Measurements from ENCODE around the gene TCAF1.

The TCAF1 gene, protein sequence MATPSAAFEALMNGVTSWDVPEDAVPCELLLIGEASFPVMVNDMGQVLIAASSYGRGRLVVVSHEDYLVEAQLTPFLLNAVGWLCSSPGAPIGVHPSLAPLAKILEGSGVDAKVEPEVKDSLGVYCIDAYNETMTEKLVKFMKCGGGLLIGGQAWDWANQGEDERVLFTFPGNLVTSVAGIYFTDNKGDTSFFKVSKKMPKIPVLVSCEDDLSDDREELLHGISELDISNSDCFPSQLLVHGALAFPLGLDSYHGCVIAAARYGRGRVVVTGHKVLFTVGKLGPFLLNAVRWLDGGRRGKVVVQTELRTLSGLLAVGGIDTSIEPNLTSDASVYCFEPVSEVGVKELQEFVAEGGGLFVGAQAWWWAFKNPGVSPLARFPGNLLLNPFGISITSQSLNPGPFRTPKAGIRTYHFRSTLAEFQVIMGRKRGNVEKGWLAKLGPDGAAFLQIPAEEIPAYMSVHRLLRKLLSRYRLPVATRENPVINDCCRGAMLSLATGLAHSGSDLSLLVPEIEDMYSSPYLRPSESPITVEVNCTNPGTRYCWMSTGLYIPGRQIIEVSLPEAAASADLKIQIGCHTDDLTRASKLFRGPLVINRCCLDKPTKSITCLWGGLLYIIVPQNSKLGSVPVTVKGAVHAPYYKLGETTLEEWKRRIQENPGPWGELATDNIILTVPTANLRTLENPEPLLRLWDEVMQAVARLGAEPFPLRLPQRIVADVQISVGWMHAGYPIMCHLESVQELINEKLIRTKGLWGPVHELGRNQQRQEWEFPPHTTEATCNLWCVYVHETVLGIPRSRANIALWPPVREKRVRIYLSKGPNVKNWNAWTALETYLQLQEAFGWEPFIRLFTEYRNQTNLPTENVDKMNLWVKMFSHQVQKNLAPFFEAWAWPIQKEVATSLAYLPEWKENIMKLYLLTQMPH

DNA sequence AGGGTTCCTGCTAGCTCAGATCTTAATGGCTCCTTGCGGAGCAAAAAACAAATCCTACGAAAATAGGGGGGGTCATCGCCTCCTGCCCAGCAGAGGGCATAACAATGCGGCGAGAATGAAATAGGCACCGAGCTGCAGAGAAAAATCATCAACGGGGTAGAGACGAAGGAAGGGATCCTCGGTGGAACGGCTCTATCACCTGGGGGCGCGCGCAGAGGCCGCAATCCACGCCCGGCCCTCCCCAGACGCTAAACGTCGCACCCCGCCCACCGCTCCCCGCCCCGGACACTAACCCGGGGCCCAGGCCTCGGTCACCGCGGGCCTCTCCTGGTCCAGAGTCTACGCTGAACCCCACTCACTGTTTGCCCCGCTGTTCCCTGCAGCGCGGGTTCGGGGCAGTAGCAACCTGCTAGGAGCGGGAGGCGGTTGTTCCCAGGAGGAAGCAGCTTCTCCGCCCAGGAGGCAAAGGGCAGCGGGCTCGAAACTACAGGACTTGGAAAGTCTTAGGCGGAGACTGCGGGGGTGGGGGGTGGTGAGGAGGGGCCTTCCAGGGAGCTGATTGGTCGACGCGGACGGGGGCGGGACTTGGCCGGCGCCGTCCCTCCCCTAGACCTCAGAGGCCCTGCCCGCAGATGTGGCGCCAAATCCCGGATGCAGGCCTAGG is at the start of gene TCAF1:
Gene TCAF1, minus strand, starts transcription at position 509 of the 664 bp plus-strand sequence. CDS start 25,568 bp downstream, outside the sequence.
- peak in 55 of 56 donors; percentile 57 to 96 (median 90) for DNase-seq

DNA sequence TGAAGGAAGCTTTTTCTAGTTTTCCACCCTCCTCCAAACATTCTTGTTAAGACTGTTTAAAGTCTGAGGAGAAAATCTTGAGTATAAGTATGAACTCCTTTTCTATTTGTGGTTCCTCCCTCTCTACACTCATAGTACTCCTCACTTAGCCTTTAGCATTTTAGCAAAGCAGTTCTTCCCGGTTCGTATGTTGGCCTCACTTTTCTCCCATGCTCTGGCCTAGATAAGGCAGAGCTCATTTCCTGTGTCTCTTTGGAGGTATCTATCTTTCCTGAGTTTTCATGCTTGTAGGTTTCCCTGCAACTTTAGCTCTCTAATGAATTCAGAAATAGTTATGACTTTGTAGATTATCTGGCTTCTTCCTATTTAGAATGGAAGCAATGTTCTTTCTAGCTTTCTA is 46.8 kb upstream of the TCAF1 start:
- no peak for DNase-seq

DNA sequence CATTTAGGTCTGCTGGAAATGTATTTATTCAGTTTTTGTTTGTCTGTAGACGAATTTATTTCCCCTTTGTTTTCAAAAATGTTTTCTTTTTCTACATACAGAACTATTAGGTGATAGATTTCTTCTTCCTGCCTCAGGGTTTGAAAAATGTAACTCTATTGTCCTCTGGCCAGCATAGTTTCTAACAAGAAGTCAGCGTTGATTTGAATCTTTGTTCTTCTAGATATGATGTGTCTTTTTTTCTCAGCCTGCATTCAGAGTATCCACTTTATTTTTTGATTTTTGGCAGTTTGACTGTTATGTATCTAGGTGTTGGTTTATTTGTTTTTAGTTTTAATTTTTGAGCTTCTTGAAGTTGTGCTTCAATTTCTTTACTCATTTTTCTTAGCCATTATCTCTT is 45.1 kb upstream of the TCAF1 start:
- no peak for DNase-seq

DNA sequence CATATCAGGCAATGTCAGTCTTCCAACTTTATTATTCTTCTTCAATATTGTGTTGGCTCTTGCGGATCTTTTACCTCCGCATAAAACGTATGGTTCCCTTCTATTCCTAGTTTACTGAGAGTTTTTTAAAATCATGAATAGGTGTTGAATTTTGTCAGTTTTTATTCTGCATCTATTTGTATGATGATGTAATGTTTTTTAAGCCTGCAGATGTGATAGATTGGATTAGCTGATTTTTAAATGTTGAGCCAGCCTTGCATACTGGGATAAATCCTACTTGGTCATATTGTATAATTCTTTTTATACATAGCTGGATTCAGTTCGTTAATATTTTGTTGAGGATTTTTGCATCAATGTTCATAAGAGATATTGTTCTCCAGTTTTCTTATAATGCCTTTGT is 43.4 kb upstream of the TCAF1 start:
- DNase-seq, result no peak

DNA sequence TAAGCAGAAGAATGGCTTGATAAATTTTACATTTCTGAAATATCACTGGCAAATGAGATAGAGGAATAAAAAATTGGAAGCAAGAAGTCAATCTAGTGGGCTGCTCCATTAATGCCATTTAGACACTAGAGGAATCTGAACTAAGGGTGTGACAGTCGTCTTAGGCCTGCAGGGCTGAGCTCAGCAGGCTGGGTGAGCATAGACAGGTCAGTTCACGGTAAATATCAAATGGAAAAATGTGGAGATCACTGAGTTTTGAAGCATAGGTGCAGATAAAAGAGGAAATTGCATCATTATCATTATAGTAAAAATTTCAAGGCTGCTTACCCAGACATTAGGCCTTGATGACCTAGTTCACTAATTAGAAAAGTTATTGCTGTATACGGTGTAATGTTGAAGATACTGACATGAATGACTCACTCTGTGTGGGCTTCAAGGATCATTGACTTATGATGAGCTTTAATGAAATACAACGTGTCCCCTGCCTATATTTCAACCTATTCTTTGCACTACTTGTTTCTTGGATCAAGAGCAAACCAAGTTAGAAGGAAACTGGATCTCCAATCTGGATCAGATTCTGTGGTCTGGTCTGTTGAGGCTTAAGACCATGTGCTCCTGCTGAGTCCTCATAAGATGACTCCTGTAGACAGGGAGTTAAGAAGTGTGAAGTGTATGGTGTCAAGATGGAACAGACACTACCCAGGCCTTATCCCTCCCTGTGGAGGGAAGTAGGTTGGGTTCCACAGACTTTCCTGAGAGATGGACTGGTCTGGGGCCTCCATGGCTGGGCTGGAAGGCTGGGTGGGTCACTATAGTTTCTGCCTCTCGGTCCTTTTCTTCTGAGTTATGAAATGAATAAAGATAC is 36.6 kb upstream of the TCAF1 start:
- DNase-seq, result no peak

DNA sequence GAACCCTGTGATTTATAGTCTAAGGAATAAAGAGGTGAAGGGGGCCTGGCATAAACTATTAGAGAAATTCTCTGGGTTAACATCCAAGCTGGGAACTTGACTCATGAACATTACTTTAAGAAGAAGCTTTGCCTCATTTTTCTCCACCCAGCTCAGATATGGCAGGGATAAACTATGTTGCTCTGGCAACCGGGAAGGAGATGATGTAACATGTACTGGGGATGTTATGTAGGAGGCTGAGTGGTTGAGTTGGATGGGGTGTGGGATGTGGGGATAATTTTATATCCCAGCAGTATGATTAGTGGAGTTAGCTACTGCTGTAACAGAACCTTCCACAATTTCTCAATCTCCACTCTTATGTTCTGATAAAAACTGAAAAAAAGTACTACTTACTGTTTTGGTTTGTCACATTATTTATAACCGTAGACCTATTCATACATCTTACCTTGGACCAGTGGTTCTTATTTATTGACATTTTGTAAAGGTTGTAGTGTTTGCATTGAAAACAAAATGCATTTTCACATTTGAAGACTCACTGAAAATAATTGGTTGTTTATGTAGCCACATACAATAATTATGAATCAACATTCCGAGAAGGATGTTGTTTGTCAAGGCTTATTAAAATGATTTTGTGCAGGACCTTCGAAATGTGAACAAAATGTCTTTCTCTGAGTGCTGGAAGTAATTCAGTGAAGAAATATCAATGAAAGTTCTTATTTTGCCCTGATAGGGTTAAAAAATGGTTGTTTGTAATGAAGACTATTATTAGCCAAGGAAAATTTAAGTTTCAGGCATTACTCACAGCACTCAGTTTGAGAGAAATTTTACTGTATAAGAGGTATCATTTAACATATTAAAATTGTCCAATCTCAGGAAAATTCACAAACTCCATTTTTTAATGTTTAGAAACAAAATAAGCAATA is 34.4 kb upstream of the TCAF1 start:
- DNase-seq, result peak in 11 of 56 donors; percentile 3 to 56 (median 17)

DNA sequence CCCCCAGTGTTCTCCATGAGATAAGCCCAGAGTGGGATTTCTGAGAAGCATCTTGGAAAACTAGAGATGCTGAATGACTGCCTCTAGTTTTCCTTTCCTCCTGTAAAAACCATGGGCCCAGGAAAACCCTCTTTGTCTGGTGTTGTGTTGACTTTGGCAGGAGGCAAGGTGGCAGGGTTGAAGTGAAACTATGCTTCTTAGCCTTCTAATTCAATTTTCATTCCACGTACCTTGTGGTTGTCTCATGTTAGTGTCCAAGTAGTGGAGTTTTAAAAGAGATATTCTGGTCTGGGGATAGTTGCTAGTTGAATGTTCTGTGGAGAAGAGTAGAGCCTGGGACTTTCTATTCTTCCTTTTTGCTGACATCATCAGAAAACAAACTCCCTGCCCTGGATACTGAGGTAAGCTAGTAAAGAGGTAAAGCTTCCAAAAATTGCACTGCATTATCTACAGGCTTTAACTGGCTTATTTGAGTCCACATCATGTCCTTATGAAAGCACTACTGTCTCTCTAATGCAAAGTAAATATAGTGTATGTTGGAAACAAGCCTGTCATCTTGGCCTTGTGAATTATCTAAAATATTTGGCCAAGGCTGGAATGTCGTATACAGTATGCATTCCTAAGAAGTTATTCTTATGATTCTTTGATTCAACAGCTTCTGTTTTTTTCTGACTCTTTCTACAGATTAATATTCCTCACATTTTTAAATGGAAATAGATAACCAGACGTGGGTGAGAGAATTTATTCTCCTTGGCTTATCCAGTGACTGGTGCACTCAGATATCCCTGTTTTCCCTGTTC is 32.8 kb upstream of the TCAF1 start, which contains the start of gene OR2F2:
Gene OR2F2, plus strand, starts transcription at position 708 of the 800 bp plus-strand sequence. Its CDS starts 0 bp downstream, at position 708.
- DNase-seq, result no peak

DNA sequence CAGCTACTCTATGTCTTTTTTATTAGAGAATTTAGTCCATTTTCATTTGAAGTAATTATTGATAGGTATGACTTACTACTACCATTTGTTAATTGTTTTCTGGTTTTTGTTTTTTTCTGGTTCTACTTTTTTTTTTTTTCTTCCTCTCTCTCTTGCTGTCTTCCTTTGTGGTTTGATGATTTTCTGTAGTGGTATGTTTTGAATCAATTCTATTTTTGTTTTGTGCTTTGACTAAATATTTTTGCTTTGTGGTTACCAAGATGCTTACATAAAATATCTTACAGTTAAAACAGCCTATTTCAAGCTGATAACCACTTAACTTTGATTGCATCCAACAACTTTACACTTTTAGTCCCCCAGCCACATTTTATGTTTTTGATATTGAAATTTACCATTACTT is 29.8 kb upstream of the TCAF1 start:
- no peak for DNase-seq

DNA sequence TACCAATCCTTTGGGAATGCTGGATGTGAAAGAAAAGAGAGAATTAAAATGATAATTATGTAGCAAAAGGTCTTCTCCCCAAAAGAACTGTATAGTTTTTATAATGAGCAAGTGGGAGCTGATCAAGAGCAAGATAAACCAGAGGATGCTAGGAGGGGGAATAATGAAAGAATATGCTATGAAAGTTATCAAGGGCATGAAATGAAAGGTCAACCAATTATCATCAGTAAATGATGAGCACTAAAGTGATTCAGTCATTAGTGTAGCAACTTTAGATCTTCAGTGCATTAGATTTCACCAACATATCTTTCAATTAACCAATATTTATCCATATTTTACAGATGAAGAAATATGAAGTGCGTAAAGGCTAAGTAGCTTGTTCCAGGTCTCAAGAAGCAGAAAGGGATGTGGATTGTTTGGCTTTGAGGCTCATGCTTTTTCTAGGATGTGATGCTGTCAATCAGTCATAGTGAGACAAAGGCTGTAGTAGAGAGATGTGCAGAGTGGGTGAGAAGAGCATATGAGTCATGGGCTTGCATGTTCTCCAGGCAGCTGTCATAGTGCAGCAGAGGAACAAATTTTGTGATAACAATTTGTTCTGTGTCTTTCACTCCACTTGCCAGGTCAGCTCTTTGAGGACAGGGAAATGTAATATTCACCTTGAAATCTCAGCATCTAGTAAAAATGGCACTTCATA is 27.4 kb upstream of the TCAF1 start:
- DNase-seq, result no peak

DNA sequence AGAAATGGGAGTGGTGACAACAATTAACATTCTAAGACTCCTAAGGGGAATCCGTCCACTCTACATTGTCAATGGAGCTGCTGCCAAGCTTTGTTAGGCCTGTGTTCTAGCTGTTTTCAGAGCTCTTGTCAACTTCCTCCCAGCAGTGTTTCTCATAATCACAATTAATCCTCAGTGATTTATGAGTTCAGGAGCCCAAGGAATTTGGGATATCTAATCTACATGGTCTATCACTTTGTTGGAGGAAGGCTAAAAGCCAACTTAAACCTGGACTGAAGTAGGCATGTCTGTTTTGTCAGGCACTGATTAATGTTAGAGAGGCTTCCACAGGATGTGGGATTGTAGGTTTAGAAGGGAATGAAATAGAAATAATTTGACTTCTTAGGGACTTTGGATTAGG is 22.9 kb upstream of the TCAF1 start:
- DNase-seq, result no peak

DNA sequence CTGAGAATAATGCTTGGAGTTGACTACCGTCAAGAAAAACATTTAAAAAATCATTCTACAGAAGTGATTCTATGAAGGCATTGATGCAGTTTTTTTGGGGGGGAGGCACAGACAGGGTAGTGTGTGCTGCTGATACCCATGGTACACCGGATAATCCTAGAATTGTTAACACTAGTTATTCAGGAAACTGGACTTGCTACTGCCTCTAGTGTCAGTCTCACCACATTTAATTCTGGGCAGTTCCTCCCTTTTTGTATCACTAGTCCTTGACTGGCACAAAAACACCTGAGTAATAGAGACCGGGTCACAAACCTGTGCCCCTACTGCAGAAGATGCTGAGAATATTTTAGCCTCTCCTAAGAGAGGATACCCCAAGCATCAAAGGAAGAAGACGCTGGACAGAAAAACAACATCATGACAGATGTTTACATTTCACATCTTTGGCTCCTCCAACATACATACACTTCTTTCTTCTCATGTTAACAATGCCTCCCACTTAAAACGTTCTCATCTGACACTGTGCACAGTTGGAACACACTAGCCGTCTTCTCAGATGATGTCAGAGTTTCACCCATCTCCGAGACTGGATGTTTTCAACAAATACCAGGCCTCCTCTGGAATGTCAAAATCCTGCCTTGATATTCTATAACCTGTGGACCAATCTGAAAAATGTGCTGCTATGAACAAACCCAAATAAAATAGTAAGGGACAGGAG is 13.1 kb upstream of the TCAF1 start:
- no peak for DNase-seq

DNA sequence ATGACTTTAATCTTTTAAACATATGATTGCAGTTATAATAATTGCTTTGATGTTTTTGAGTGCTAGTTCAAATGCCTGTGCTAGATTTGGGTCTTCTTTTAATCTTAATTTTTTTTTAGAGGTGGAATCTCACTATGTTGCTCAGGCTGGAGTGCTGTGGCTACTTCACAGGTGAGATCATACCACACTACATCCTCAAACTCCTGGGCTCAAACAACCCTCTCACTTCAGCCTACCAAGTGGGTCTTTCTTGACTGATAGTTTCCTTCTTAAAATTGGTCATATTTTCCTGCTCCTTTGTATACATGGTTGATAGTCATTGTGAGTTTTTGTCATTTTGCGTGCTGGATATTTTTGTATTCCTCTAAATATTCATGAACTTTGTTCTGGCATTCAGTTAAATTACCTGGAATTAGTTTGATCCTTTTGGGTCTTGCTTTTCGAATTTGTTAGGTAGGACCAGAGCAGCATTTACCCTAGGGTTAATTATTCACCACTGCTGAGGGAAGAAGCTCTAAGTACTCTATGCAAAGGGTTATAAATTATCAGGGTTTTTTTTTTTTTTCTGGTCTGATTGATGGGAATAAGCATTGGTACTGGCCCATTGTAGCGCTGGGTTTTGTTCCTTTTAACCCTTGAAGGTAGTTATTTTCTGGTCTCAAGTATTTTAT is 12.1 kb upstream of the TCAF1 start:
- no peak for DNase-seq

DNA sequence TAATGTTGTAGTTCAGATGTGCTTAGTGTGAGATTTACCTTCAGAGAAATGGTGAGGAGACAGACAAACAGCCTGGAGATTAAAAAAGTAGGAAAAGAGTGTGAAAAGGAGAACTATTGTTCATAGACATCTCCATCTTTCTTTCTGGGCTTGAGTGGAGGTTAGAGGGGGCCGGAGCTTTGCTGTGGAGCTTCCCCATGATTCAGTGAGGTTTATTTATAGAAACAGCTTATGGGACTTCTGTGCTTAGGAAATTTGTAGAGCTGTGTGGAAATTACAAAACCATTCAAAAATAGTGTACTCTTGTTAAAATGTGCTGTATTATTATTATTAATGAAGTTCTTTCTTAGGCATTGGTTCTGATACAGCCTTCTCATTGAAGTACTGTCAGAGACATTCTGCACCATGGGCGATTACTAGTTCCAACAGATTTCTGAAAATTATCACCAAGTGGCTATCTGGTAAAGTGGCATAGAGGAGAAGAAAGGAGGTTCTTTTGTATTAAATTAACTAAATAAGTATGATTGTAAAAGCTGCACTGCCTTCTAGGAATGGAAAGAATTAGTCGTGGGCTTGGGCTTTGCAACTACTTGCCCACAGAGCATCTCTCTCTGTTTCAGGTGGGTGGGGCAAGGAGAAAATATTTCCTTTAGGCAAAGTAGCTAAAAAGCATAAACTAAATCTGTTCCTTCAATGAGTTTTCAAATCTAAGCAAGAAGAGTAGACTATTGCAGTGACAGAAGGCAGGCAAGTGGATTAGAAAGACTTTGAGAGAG is 8.7 kb upstream of the TCAF1 start:
- DNase-seq, result no peak

DNA sequence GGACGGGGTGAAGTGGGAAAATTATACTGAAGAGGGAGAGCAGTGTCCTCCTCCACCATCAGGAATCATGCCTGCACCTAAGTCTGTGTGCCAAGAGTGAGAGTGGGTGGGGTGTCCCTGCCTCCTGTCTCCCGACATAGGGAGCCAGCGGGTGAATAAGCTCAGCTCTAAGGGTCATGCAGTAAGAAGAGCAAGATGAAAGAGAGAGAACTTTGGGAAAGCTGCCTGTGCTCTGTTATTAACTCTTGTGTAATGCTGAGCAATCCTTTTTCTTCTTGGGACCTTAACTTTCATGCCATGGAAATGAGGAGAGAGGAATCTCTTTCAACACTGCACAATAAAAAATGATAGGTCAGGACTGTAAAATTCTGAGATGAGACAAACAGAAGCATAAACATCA is 7.9 kb upstream of the TCAF1 start:
- DNase-seq, result no peak

DNA sequence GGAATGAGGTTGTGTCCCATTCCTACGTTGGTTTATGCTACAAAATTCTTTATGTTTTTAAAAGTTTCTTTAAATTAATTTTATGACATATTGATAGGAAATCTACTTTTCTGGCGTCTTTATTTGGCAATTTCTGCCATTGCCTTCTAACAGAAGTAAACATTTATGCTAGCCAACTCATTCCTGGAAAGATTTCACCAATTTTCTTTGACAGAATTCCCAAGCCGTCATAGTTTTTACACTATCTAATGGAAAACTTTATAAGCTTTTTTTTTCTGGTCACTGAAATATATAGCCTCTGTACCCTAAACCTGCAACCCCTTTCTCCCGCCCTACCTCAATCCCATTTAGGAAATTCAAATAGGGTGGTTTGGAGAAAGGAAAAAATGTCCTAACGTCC is 6.1 kb upstream of the TCAF1 start:
- no peak for DNase-seq

DNA sequence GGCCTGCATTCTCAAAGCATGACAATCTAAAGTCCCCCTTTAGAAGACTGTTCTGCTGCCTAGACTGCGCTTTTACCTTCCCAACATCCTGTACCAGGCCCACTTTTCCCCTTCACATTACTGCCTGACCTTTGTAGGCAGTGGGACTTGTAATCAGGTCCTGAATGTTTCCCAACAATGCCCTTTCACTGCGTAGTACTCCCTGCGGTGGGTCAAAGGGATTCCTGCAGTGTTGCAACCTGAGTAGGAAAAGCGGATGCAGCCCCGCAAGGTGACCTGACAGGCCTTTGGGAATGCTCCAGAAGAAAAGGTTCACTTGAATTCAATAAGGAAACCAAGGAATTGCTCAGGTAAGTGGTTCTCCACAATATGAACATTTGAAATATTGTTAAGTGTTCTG is 4.9 kb upstream of the TCAF1 start:
- DNase-seq, result no peak

Data from amygdala (tissue), 56 donors.